ENCODE data around the gene TCTA. TPM values are rescaled to one million over a fixed set of nuclear protein-coding genes. Genes with fewer than 3 reads are reported as not detected.

TCTA gene
- total and polyA plus RNA-seq, 9 of the 15 experiments (the other 6 are each of a cell fraction or from before 2014, with no cell fraction given): 4.0 to 15.4 (median 8.2) TPM

DNA sequence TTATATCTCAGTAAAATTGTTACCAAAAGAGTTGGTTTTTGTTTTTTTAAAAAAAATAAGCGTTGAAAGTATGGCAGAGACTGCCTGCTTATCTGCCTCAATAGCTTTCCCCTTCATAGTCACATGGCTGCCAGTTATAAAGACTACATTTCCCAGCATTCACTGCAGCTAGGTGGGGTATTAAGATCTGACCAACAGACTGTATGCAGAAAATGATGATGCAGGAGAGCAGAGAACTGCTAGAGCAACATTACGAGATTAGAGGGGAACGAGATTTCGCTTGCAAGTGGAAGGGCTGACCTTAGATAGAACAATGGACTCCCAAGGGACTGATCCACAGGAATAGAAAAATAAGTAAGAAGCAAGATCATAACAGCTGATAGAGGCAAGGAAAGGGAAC lies 14.8 kb upstream of the TCTA start (continued):
- TF ChIP-seq, protein P1, sequence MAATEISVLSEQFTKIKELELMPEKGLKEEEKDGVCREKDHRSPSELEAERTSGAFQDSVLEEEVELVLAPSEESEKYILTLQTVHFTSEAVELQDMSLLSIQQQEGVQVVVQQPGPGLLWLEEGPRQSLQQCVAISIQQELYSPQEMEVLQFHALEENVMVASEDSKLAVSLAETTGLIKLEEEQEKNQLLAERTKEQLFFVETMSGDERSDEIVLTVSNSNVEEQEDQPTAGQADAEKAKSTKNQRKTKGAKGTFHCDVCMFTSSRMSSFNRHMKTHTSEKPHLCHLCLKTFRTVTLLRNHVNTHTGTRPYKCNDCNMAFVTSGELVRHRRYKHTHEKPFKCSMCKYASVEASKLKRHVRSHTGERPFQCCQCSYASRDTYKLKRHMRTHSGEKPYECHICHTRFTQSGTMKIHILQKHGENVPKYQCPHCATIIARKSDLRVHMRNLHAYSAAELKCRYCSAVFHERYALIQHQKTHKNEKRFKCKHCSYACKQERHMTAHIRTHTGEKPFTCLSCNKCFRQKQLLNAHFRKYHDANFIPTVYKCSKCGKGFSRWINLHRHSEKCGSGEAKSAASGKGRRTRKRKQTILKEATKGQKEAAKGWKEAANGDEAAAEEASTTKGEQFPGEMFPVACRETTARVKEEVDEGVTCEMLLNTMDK (IDR thresholded peaks at IDR 0.05; ENCODE audit: borderline replicate concordance, insufficient read depth, low read depth, low read length, poor library complexity, severe bottlenecking): no peak
- TF ChIP-seq CBFA2T2 (conservative IDR thresholded peaks at IDR 0.05) (no peak), TCF7L2 (IDR thresholded peaks at IDR 0.05; ENCODE audit: low read depth, low read length) (no peak), SMARCC2 (IDR thresholded peaks at IDR 0.05; ENCODE audit: low read depth) (no peak), PHF21A (IDR thresholded peaks at IDR 0.05; ENCODE audit: borderline replicate concordance, low read depth) (no peak), DPF2 (IDR thresholded peaks at IDR 0.05) (no peak), ZNF143 (CRISPR knock-in tag; IDR thresholded peaks at IDR 0.05) (peak; percentile 86), SUPT5H (IDR thresholded peaks at IDR 0.05) (no peak), IRF2 (CRISPR knock-in tag; IDR thresholded peaks at IDR 0.05) (no peak), NFATC3 (IDR thresholded peaks at IDR 0.05) (no peak), ZBTB8A (IDR thresholded peaks at IDR 0.05; ENCODE audit: partially characterized antibody) (no peak), SIX5 (IDR thresholded peaks at IDR 0.05; ENCODE audit: borderline replicate concordance in 1 of 2, insufficient read depth in 1 of 2, low read depth in 1 of 2, low read length in 2 of 2) (peak; percentile 56 to 70; a peak in 3 of 4 replicates), JUND (IDR thresholded peaks at IDR 0.05; ENCODE audit: borderline replicate concordance, low read depth, low read length) (no peak), JUND (tag; IDR thresholded peaks at IDR 0.05; ENCODE audit: borderline replicate concordance, low read depth, low read length) (no peak), NR2F6 (CRISPR knock-in tag; IDR thresholded peaks at IDR 0.05) (no peak), CHD2 (IDR thresholded peaks at IDR 0.05; ENCODE audit: low read depth, low read length) (peak; percentile 76; the same call in 1 of the 2 replicates), ZNF274 (IDR thresholded peaks at IDR 0.05; ENCODE audit: borderline replicate concordance, low read depth, low read length) (no peak), NCOA1 (IDR thresholded peaks at IDR 0.05; ENCODE audit: low read depth) (no peak), PHTF2 (CRISPR knock-in tag; IDR thresholded peaks at IDR 0.05) (no peak), RNF2 (IDR thresholded peaks at IDR 0.05) (no peak), KLF16 (IDR thresholded peaks at IDR 0.05) (no peak), ETV5 (CRISPR knock-in tag; IDR thresholded peaks at IDR 0.05; ENCODE audit: low read depth) (no peak)
- TF ChIP-seq, protein P2, sequence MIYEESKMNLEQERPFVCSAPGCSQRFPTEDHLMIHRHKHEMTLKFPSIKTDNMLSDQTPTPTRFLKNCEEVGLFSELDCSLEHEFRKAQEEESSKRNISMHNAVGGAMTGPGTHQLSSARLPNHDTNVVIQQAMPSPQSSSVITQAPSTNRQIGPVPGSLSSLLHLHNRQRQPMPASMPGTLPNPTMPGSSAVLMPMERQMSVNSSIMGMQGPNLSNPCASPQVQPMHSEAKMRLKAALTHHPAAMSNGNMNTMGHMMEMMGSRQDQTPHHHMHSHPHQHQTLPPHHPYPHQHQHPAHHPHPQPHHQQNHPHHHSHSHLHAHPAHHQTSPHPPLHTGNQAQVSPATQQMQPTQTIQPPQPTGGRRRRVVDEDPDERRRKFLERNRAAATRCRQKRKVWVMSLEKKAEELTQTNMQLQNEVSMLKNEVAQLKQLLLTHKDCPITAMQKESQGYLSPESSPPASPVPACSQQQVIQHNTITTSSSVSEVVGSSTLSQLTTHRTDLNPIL (CRISPR knock-in tag; IDR thresholded peaks at IDR 0.05): no peak
- TF ChIP-seq, protein P3, sequence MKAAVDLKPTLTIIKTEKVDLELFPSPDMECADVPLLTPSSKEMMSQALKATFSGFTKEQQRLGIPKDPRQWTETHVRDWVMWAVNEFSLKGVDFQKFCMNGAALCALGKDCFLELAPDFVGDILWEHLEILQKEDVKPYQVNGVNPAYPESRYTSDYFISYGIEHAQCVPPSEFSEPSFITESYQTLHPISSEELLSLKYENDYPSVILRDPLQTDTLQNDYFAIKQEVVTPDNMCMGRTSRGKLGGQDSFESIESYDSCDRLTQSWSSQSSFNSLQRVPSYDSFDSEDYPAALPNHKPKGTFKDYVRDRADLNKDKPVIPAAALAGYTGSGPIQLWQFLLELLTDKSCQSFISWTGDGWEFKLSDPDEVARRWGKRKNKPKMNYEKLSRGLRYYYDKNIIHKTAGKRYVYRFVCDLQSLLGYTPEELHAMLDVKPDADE (conservative IDR thresholded peaks at IDR 0.05; ENCODE audit: control insufficient read depth, low read depth, low read length): no peak
- TF ChIP-seq, protein P4, sequence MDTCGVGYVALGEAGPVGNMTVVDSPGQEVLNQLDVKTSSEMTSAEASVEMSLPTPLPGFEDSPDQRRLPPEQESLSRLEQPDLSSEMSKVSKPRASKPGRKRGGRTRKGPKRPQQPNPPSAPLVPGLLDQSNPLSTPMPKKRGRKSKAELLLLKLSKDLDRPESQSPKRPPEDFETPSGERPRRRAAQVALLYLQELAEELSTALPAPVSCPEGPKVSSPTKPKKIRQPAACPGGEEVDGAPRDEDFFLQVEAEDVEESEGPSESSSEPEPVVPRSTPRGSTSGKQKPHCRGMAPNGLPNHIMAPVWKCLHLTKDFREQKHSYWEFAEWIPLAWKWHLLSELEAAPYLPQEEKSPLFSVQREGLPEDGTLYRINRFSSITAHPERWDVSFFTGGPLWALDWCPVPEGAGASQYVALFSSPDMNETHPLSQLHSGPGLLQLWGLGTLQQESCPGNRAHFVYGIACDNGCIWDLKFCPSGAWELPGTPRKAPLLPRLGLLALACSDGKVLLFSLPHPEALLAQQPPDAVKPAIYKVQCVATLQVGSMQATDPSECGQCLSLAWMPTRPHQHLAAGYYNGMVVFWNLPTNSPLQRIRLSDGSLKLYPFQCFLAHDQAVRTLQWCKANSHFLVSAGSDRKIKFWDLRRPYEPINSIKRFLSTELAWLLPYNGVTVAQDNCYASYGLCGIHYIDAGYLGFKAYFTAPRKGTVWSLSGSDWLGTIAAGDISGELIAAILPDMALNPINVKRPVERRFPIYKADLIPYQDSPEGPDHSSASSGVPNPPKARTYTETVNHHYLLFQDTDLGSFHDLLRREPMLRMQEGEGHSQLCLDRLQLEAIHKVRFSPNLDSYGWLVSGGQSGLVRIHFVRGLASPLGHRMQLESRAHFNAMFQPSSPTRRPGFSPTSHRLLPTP (IDR thresholded peaks at IDR 0.05; ENCODE audit: borderline replicate concordance, extremely low read depth, insufficient read length): no peak

Measured in K562 (cell line).